ENCODE results near the gene PJVK. TPM values are rescaled to one million over a fixed set of nuclear protein-coding genes. Genes with fewer than 3 reads are reported as not detected.

Gene PJVK
- polyA plus RNA-seq, 1 of the 3 experiments (the other 2 are of a cell fraction) = 5.3 TPM

- CTCF ChIA-PET = interaction anchor here (2.3 kb wide), 1 partner anchor 27 kb away, joined by 11 read pairs; no protein-coding TSS in a partner anchor
- H3K36me3 ChIP-seq (replicated peaks in 1 of 2; ENCODE audit: control insufficient read depth in 1 of 2, insufficient read depth in 2 of 2, low read length in 1 of 2) = peaks cover 84 to 86% of the 10 kb centered on the region in 2 experiments
- no peak overlapping the region for H3K9ac ChIP-seq
Measured at GRCh38 chr2:178441426-178441825, 9.8 kb upstream of the PJVK start.

More at GRCh38 chr2:178441426-178441825, 9.8 kb upstream of the PJVK start:
- TF ChIP-seq FOXM1 (IDR thresholded peaks at IDR 0.05; ENCODE audit: low read depth) = no peak
- TF ChIP-seq CHD2 (IDR thresholded peaks at IDR 0.05; ENCODE audit: low read length, partially characterized antibody) = no peak
- no peak for TF ChIP-seq EZH2phosphoT487 (IDR thresholded peaks at IDR 0.05; ENCODE audit: borderline replicate concordance, low read depth)
- TF ChIP-seq RAD21 (IDR thresholded peaks at IDR 0.05; ENCODE audit: low read length) = no peak
- no peak for TF ChIP-seq FOSL2 (IDR thresholded peaks at IDR 0.05; ENCODE audit: borderline replicate concordance, low read depth)
- TF ChIP-seq RXRA (IDR thresholded peaks at IDR 0.05; ENCODE audit: borderline replicate concordance, low read depth) = no peak
- no peak for TF ChIP-seq ZBTB33 (IDR thresholded peaks at IDR 0.05; ENCODE audit: borderline replicate concordance, low read depth)
- TF ChIP-seq FOXJ3 (CRISPR knock-in tag; IDR thresholded peaks at IDR 0.05) = no peak
- TF ChIP-seq TEAD4 (IDR thresholded peaks at IDR 0.05; ENCODE audit: borderline replicate concordance, insufficient read depth) = no peak
- no peak for TF ChIP-seq ELF1 (IDR thresholded peaks at IDR 0.05)
- no peak for TF ChIP-seq USF2 (IDR thresholded peaks at IDR 0.05; ENCODE audit: borderline replicate concordance, low read depth, low read length)
- no peak for TF ChIP-seq YY1 (IDR thresholded peaks at IDR 0.05; ENCODE audit: low read depth)
- TF ChIP-seq PBX3 (IDR thresholded peaks at IDR 0.05) = no peak
- TF ChIP-seq RFX5 (IDR thresholded peaks at IDR 0.05; ENCODE audit: low read length) = no peak
- no peak for TF ChIP-seq TAF1 (IDR thresholded peaks at IDR 0.05; ENCODE audit: borderline replicate concordance, low read depth, low read length)
- TF ChIP-seq GATA2 (CRISPR knock-in tag; IDR thresholded peaks at IDR 0.05) = no peak
- Histone ChIP-seq H3K79me2 (ENCODE audit: insufficient read depth) (peaks cover 17% of the 10 kb centered on the region), H3K27me3 (ENCODE audit: insufficient read depth) (no peaks in the 10 kb centered on the region), H3K4me3 (ENCODE audit: low read depth in 2 of 2, low read length in 1 of 2) (no peak overlapping the region), H3K4me2 (no peak overlapping the region), H3K27ac (ENCODE audit: low read depth in 2 of 2, low read length in 1 of 2) (no peak overlapping the region), H4K20me1 (ENCODE audit: insufficient read depth) (no peaks in the 10 kb centered on the region), H2AFZ (ENCODE audit: low read depth) (no peak overlapping the region), H3K9me2 (no peaks in the 10 kb centered on the region), H3K4me1 (ENCODE audit: control insufficient read depth in 1 of 2, insufficient read depth in 2 of 2, low read depth in 1 of 2, low read length in 1 of 2) (no peaks in the 10 kb centered on the region), H3F3A (replicated peaks; ENCODE audit: insufficient read depth) (peaks cover 10% of the 10 kb centered on the region), H3K9me3 (no peaks in the 10 kb centered on the region)
- POLR2A ChIA-PET = interaction anchor here (2.5 kb wide), 1 partner anchor 10 kb away, joined by 9 read pairs; the partner anchor contains the start of genes PJVK and PRKRA
- no peak for DNase-seq
- 97% methylated on average over 2 of the region's 2 CpGs for whole genome bisulfite sequencing (ENCODE audit: low lambda C conversion rate)

Data from SK-N-SH (cell line).